BJ (cell line): ENCODE measurements around the gene PADI3. TPM values are rescaled to one million over a fixed set of nuclear protein-coding genes. Genes with fewer than 3 reads are reported as not detected.

Source experiments
- CTCF ChIA-PET: fragments of 350-600 bp; formaldehyde crosslinking; extraction: SDS; loops from one replicate; lab custom pipeline; 2021; ENCODE audit warnings: antibody characterized with exemption, inconsistent platforms; lab: Yijun Ruan, JAX
- POLR2A ChIA-PET: fragments of 300-600 bp; sonication (Branson Sonifier 250); formaldehyde crosslinking; extraction: SDS; loops from one replicate; lab custom pipeline; 2021; ENCODE audit warnings: antibody characterized with exemption; lab: Charles Lee
- DNase-seq: peaks from one replicate; pipeline ENCODE4 v3.0.0-alpha.2; 2011; ENCODE audit warnings: low read depth
- H3K27me3 ChIP-seq: 2 replicates; pipeline ENCODE4 v1.6.0; 2011; ENCODE audit warnings: low read length; ENCODE audit not compliant: control insufficient read depth, insufficient read depth
- H3K36me3 ChIP-seq: 2 replicates; pipeline ENCODE4 v1.5.1; 2011; ENCODE audit warnings: low read length; ENCODE audit not compliant: control insufficient read depth, insufficient read depth
- H3K4me3 ChIP-seq: 2 replicates; pipeline ENCODE4 v1.5.1; 2011; ENCODE audit warnings: low read depth, mild to moderate bottlenecking, control low read depth, low read length
- polyA plus RNA-seq: library from polyadenylated mRNA; depleted of rRNA; stranded (reverse); fragments of >200 nt; gene quantifications from 2 replicates; pipeline ENCODE4 v1.2.3, GENCODE V29; 2011; rRNA removed
- small RNA-seq: library from RNA; depleted of rRNA; stranded (forward); fragments of <200 nt; gene quantifications from one replicate; pipeline ENCODE3, GENCODE V24; 2012; ENCODE audit warnings: low replicate concordance, low read depth; ENCODE audit not compliant: insufficient read length
- TF ChIP-seq, protein P1 (sequence below): IDR thresholded peaks from 2 replicates; pipeline ENCODE4 v1.5.1; 2011; ENCODE audit warnings: low read depth, mild to moderate bottlenecking, control low read depth, inconsistent platforms, low read length, moderate library complexity; ENCODE audit not compliant: insufficient read depth

The PADI3 gene
- polyA plus RNA-seq, 1 experiment: not detected

DNA sequence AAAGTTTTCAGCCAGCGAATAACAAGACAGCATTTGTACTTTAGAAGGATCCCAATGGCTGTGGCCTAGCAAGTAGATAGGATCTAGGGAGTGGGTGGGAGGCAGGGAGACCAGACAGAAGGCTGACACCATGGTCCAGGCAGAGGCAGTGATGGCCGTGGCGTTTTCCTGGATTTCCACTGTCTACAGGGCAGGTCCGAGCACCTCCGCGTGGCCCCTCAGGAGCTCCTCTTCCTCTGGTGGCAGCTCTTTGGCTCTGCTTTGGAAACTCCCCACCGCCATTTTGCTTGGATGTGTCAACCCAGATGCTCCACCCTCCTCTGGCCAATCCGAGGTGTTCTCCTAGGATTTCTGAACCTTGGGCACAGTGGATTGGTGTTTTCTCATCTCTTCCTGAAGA lies 84.2 kb downstream of the PADI3 start:
- TF ChIP-seq, protein P1, sequence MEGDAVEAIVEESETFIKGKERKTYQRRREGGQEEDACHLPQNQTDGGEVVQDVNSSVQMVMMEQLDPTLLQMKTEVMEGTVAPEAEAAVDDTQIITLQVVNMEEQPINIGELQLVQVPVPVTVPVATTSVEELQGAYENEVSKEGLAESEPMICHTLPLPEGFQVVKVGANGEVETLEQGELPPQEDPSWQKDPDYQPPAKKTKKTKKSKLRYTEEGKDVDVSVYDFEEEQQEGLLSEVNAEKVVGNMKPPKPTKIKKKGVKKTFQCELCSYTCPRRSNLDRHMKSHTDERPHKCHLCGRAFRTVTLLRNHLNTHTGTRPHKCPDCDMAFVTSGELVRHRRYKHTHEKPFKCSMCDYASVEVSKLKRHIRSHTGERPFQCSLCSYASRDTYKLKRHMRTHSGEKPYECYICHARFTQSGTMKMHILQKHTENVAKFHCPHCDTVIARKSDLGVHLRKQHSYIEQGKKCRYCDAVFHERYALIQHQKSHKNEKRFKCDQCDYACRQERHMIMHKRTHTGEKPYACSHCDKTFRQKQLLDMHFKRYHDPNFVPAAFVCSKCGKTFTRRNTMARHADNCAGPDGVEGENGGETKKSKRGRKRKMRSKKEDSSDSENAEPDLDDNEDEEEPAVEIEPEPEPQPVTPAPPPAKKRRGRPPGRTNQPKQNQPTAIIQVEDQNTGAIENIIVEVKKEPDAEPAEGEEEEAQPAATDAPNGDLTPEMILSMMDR: no peak
- Histone ChIP-seq H3K27me3 (peaks cover 4% of the 10 kb centered on the region), H3K4me3 (no peak overlapping the region), H3K36me3 (no peaks in the 10 kb centered on the region)
- ChIA-PET POLR2A (no interaction called here), CTCF (interaction anchor here (0.7 to 2.3 kb wide), 2 partner anchors 96 to 378 kb away, joined by 3 to 9 read pairs; no protein-coding TSS in a partner anchor)
- DNase-seq: no peak

Small RNAs within 50 kb of the gene (small RNA-seq; reads per million reads assigned to genes)
- gene MIR3972: not detected

Other genes starting within 250 kb of the PADI3 start
- gene ATP13A2, start 237.2 kb upstream of the PADI3 start, polyA plus RNA-seq: 9.2 and 25.5 TPM in 2 replicates
- gene SDHB, start 195.1 kb upstream of the PADI3 start, polyA plus RNA-seq: 115 and 199 TPM in 2 replicates
- 0.10 and 0.15 TPM in 2 replicates for gene PADI2, start 129.6 kb upstream of the PADI3 start, polyA plus RNA-seq
- 0.70 and 0.82 TPM in 2 replicates for gene PADI1, start 44.0 kb upstream of the PADI3 start, polyA plus RNA-seq
- not detected in 2 replicates for gene PADI4, start 59.1 kb downstream of the PADI3 start, polyA plus RNA-seq
- gene PADI6, start 123.1 kb downstream of the PADI3 start, polyA plus RNA-seq: not detected in 2 replicates
- 32.9 and 42.2 TPM in 2 replicates for gene RCC2, start 190.6 kb downstream of the PADI3 start, polyA plus RNA-seq